ENCODE data around the gene CBX3. TPM values are rescaled to one million over a fixed set of nuclear protein-coding genes. Genes with fewer than 3 reads are reported as not detected.
"Not testable (repeated sequence)": the region's sequence is repeated elsewhere in the genome, so short reads cannot be mapped to it uniquely, and the experiment has no call there.

CBX3 gene
- total and polyA plus RNA-seq, 2 of the 8 experiments (the other 6 are each of a cell fraction or from before 2014, with no cell fraction given): 71.3 to 258 TPM

GRCh38 chr7:26250239-26250638 lies 48.7 kb downstream of the CBX3 start (continued):
- TF ChIP-seq POLR2AphosphoS5 (IDR thresholded peaks at IDR 0.05; ENCODE audit: low read depth, low read length): no peak
- TF ChIP-seq YY1 (IDR thresholded peaks at IDR 0.05; ENCODE audit: low read depth, low read length): no peak
- TF ChIP-seq SAP30 (IDR thresholded peaks at IDR 0.05; ENCODE audit: insufficient read depth, insufficient replicate concordance, low read length): no peak
- no peak for TF ChIP-seq SIN3A (conservative IDR thresholded peaks at IDR 0.05 in 1 of 2, IDR thresholded peaks at IDR 0.05 in 1 of 2; ENCODE audit: low read depth in 1 of 2, low read length in 2 of 2)
- no peak for TF ChIP-seq GTF2F1 (IDR thresholded peaks at IDR 0.05; ENCODE audit: borderline replicate concordance, low read depth, low read length)

GRCh38 chr7:26261866-26262265 lies 60.3 kb downstream of the CBX3 start:
- H2BK5ac ChIP-seq (ENCODE audit: low read depth, low read length); H2BK20ac ChIP-seq (ENCODE audit: low read length); H3K79me1 ChIP-seq (ENCODE audit: low read depth, low read length); H2BK15ac ChIP-seq (ENCODE audit: low read length); FAIRE-seq; H3K9ac ChIP-seq (replicated peaks in 1 of 4; ENCODE audit: extremely low read depth in 1 of 4, low read depth in 3 of 4, low read length in 3 of 4); CTCF ChIA-PET (ENCODE audit: partially characterized antibody); H2AK5ac ChIP-seq (ENCODE audit: low read depth, low read length); H3K4me1 ChIP-seq (replicated peaks in 1 of 4; ENCODE audit: control insufficient read depth in 3 of 4, insufficient read depth in 4 of 4, low read length in 3 of 4); H3K27me3 ChIP-seq (replicated peaks in 1 of 4; ENCODE audit: control insufficient read depth in 3 of 4, extremely low read depth in 1 of 4, insufficient read depth in 3 of 4, low read length in 3 of 4); H3K23ac ChIP-seq (ENCODE audit: insufficient read length); H3K4me2 ChIP-seq (ENCODE audit: insufficient read depth in 1 of 2, low read depth in 2 of 2, low read length in 2 of 2); DNase-seq (ENCODE audit: low read depth in 1 of 2, low spot score in 2 of 2); H3K27ac ChIP-seq (ENCODE audit: low read depth, low read length); H4K5ac ChIP-seq (ENCODE audit: insufficient read length, low read depth, low read length); H3K56ac ChIP-seq (replicated peaks; ENCODE audit: insufficient read length, low read depth, low read length); H3K79me2 ChIP-seq (ENCODE audit: control insufficient read depth in 1 of 2, insufficient read depth in 2 of 2, low read length in 2 of 2); H4K91ac ChIP-seq (replicated peaks; ENCODE audit: insufficient read length, low read length); H3K36me3 ChIP-seq (ENCODE audit: control insufficient read depth in 2 of 4, insufficient read depth in 4 of 4, low read length in 3 of 4); H2AFZ ChIP-seq (ENCODE audit: low read length); H3K4ac ChIP-seq (replicated peaks; ENCODE audit: insufficient read length, low read depth, low read length); H3K23me2 ChIP-seq (ENCODE audit: low read depth, low read length); H2BK120ac ChIP-seq (replicated peaks; ENCODE audit: low read depth, low read length); H3K4me3 ChIP-seq (ENCODE audit: extremely low read depth in 1 of 4, insufficient read depth in 2 of 4, low read depth in 3 of 4, low read length in 4 of 4); H4K20me1 ChIP-seq (replicated peaks in 1 of 2; ENCODE audit: control insufficient read depth in 1 of 2, insufficient read depth in 2 of 2, low read length in 2 of 2); H4K8ac ChIP-seq (ENCODE audit: extremely low read depth, insufficient read depth, low read length); H3K14ac ChIP-seq (ENCODE audit: insufficient read length); H2BK12ac ChIP-seq (ENCODE audit: low read depth, low read length); POLR2A ChIA-PET (ENCODE audit: partially characterized antibody); H3K18ac ChIP-seq (ENCODE audit: extremely low read depth, low read length): not testable (repeated sequence)
- WGBS, 2 experiments (ENCODE audit: extremely low coverage in 1 of 2, insufficient coverage in 1 of 2, insufficient read length in 1 of 2, insufficient replicate concordance in 2 of 2, low coverage in 1 of 2, low lambda C conversion rate in 2 of 2, missing lambda C conversion rate in 1 of 2): 90% methylated on average over 4 of the region's 29 CpGs; no CpG with 5 or more reads in 1 of the 2 experiments
- H3K9me3 ChIP-seq (ENCODE audit: insufficient read depth in 2 of 2, low read depth in 1 of 2, low read length in 1 of 2): peaks cover 14 to 24% of the 10 kb centered on the region in 2 experiments

Measured in H1 (cell line).